ENCODE results near the gene SCN5A. TPM values are rescaled to one million over a fixed set of nuclear protein-coding genes. Genes with fewer than 3 reads are reported as not detected.
A peak's percentile ranks its signal among the peaks of the same experiment; 100 is the strongest.

Gene SCN5A
- total and polyA plus RNA-seq, 5 donors from 2014 or later = not detected

DNA sequence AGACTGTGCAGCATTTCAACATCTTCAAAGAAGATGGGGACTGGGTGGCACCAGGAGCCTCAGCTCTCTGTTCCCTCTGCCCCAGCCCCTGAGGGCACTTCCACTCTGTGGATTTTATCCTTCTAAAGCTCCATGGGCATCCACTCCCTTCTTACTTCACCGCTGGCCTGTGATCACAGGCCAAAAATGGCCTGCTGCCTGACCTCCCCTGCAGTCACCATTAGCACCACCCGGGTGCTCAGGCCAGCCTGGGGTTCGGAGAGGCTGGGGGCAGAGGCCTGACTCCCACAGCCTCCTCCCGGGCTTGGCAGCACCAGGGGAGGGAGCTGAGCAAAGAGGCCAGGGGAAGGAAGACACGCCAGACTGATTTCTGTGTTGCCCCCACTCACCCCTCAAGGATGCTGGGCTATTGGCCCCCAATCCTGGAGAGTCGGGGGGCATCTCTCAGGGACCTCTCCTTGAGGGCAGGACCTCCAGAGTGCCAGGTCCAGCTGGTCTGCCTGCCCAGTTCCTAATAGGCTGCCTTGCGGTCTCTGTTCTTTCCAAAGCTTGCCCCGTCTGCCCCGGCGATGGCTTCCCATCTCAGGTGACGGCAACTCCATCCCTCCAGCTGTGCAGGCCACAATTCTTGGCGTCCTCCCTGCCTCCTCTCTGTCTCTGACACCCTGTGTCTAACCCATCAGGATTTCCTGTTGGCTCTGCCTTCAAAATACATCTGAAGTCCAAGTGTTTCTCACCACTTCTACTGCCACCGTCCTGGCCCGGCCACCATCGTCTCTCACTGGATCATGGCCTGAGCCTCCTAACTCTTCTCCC is 86.2 kb downstream of the SCN5A start:
- Mint-ChIP-seq H3K27ac (no peak overlapping the region), H3K27me3 (peaks cover 4% of the 10 kb centered on the region), H3K4me3 (no peak overlapping the region), H3K9me3 (peaks cover 0 to 1% (median 0%) of the 10 kb centered on the region in 7 donors), H3K36me3 (no peaks in the 10 kb centered on the region), H3K4me1 (no peaks in the 10 kb centered on the region)
- Histone ChIP-seq H3K4me1 (ENCODE audit: control insufficient read depth, insufficient read depth, low read length, poor library complexity, severe bottlenecking) (no peaks in the 10 kb centered on the region), H3K9me3 (ENCODE audit: control insufficient read depth in 2 of 2, low read length in 2 of 2) (no peaks in the 10 kb centered on the region), H3K27me3 (ENCODE audit: control insufficient read depth, insufficient read depth, low read length) (no peaks in the 10 kb centered on the region), H3K36me3 (ENCODE audit: control insufficient read depth, insufficient read depth, low read length) (no peaks in the 10 kb centered on the region), H3K27ac (ENCODE audit: insufficient read depth, low read length, poor library complexity, severe bottlenecking) (no peak overlapping the region), H3K4me3 (ENCODE audit: low read depth, low read length) (no peak overlapping the region)
- DNase-seq (no peak), ATAC-seq (ENCODE audit: low read depth in 2 of 2) (no peak)

DNA sequence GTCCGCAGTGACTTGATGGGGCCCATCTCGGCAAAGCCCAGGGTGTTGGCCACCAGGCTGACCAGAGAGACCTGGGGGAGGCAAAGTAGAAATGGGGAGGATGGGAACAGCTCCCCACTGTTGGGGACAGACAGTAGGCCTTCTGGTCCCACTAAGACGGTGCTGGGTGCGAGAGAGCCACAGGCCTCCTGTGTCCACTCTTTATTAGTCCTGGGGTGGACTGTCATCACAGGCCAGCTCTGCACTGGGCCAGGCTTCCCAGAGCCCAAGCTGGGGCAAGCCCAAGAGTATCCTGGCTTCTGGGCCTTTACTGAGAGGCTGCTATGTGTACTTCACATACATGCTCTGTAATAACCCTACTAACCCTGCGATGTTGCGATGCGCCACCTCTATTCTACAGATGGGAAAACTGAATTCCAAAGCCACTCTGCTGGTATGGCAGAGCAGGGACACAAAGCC is 87.0 kb downstream of the SCN5A start:
- H3K27me3 ChIP-seq (ENCODE audit: control insufficient read depth, insufficient read depth, low read length) = peaks cover under 1% of the 10 kb centered on the region
- H3K9me3 ChIP-seq (ENCODE audit: control insufficient read depth in 2 of 2, low read length in 2 of 2) = no peaks in the 10 kb centered on the region
- H3K27ac Mint-ChIP-seq = no peak overlapping the region
- H3K27ac ChIP-seq (ENCODE audit: insufficient read depth, low read length, poor library complexity, severe bottlenecking) = no peak overlapping the region
- no peaks in the 10 kb centered on the region for H3K36me3 ChIP-seq (ENCODE audit: control insufficient read depth, insufficient read depth, low read length)
- H3K4me3 ChIP-seq (ENCODE audit: low read depth, low read length) = no peak overlapping the region
- H3K36me3 Mint-ChIP-seq = no peaks in the 10 kb centered on the region
- no peaks in the 10 kb centered on the region for H3K4me1 ChIP-seq (ENCODE audit: control insufficient read depth, insufficient read depth, low read length, poor library complexity, severe bottlenecking)
- peaks cover 4% of the 10 kb centered on the region for H3K27me3 Mint-ChIP-seq
- DNase-seq (no peak), ATAC-seq (ENCODE audit: low read depth in 2 of 2) (no peak)
- H3K4me3 Mint-ChIP-seq = no peak overlapping the region
- H3K9me3 Mint-ChIP-seq = peaks cover 0 to 1% (median 0%) of the 10 kb centered on the region in 7 donors
- H3K4me1 Mint-ChIP-seq = no peaks in the 10 kb centered on the region

DNA sequence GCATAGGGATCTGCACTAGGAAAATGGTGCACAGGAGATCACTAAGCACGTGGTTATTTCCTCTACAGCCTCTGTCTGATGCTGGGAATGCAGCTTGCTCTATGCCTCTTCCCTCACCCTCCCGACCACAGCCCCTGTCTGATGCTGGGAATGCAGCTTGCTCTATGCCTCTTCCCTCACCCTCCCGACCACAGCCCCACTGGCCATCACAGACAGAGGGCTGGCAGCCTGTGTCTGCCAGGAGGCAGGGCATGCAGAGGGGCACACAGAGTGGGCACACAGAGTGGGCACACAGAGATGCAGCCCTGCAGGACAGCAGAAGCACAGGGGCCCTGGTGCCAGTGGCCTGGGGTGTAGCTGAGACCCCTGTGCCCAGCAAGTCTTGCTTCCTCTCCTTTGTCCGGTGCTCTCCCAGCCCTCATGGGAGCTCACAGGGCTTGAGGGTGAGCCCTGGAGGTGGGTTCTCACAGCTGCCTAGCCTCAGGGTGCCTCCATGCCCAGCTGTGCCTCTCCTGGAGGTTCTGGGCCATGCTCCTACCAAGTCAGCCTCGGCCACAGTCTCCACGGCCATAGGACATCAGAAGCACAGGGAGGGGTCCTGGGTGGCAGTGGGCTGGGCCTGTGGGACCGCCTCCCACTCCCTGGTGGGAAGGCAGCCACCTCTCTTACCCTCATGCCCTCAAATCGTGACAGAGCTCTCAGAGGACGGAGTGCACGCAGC is 87.6 kb downstream of the SCN5A start:
- H3K9me3 ChIP-seq (ENCODE audit: control insufficient read depth in 2 of 2, low read length in 2 of 2) = no peaks in the 10 kb centered on the region
- peaks cover 5% of the 10 kb centered on the region for H3K27me3 Mint-ChIP-seq
- no peaks in the 10 kb centered on the region for H3K36me3 Mint-ChIP-seq
- DNase-seq (no peak), ATAC-seq (ENCODE audit: low read depth in 2 of 2) (no peak)
- H3K27me3 ChIP-seq (ENCODE audit: control insufficient read depth, insufficient read depth, low read length) = peaks cover 3% of the 10 kb centered on the region
- no peaks in the 10 kb centered on the region for H3K4me1 Mint-ChIP-seq
- no peak overlapping the region for H3K4me3 Mint-ChIP-seq
- H3K4me3 ChIP-seq (ENCODE audit: low read depth, low read length) = no peak overlapping the region
- no peaks in the 10 kb centered on the region for H3K4me1 ChIP-seq (ENCODE audit: control insufficient read depth, insufficient read depth, low read length, poor library complexity, severe bottlenecking)
- no peak overlapping the region for H3K27ac Mint-ChIP-seq
- H3K9me3 Mint-ChIP-seq = peaks cover 0 to 1% (median 0%) of the 10 kb centered on the region in 7 donors
- no peaks in the 10 kb centered on the region for H3K36me3 ChIP-seq (ENCODE audit: control insufficient read depth, insufficient read depth, low read length)
- H3K27ac ChIP-seq (ENCODE audit: insufficient read depth, low read length, poor library complexity, severe bottlenecking) = no peak overlapping the region

DNA sequence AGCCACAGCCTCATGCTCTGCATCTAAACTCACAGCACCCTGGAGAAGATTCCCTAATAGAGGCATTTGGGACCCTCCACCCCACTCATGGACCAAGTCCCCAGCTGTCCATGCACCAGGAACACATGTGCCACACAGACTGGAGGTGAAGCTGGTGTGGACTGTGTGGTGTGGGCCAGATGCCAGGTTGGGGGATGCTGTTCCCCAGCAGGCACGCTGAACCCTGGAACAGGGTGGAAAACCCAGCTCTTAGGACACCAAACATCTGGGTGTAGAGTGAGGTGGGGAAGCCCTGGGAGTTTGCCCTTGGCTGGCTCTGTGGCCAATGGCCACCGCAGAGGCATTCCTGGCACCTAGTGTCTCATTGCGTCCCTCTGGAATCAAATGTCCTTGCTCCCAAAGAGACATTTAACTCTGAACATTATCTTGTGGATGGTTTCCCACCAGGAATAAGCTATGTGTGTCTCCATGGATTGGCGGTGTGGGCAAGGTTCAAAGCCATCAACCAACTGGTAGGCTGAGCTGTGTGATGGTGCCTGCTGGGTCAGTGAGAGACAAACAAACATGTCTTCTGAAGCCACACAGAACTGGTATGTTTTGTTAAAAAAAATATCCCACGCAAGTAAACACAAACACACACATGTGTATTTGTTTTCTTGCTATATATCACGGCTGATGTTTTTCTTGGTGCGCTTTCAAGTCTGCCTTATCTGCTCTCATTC is 88.3 kb downstream of the SCN5A start:
- no peaks in the 10 kb centered on the region for H3K4me1 Mint-ChIP-seq
- peaks cover 10% of the 10 kb centered on the region for H3K27me3 Mint-ChIP-seq
- H3K9me3 Mint-ChIP-seq = peaks cover 0 to 1% (median 0%) of the 10 kb centered on the region in 7 donors
- Histone ChIP-seq H3K4me1 (ENCODE audit: control insufficient read depth, insufficient read depth, low read length, poor library complexity, severe bottlenecking) (no peaks in the 10 kb centered on the region), H3K4me3 (ENCODE audit: low read depth, low read length) (no peak overlapping the region), H3K27me3 (ENCODE audit: control insufficient read depth, insufficient read depth, low read length) (peaks cover 3% of the 10 kb centered on the region), H3K27ac (ENCODE audit: insufficient read depth, low read length, poor library complexity, severe bottlenecking) (no peak overlapping the region), H3K9me3 (ENCODE audit: control insufficient read depth in 2 of 2, low read length in 2 of 2) (no peaks in the 10 kb centered on the region), H3K36me3 (ENCODE audit: control insufficient read depth, insufficient read depth, low read length) (no peaks in the 10 kb centered on the region)
- no peak overlapping the region for H3K4me3 Mint-ChIP-seq
- DNase-seq (no peak), ATAC-seq (ENCODE audit: low read depth in 2 of 2) (no peak)
- no peaks in the 10 kb centered on the region for H3K36me3 Mint-ChIP-seq
- no peak overlapping the region for H3K27ac Mint-ChIP-seq

DNA sequence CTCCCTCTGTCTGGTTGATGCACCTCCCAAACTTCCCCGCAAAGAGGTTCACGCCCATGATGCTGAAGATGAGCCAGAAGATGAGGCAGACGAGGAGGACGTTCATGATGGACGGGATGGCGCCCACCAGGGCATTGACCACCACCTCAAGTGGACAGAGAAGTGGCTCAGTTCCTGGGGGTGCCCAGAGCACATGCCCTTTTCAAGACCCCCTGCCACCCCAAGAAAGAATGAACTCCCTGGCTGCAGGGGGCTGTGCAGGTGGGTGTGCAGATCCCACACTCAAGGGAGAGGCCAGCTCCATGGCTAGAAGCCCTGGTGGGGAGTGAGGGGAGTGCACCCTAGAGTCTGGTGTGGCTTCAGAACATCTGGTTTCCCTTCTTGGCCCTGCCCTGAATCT is 89.2 kb downstream of the SCN5A start:
- H3K36me3 ChIP-seq (ENCODE audit: control insufficient read depth, insufficient read depth, low read length) = no peaks in the 10 kb centered on the region

DNA sequence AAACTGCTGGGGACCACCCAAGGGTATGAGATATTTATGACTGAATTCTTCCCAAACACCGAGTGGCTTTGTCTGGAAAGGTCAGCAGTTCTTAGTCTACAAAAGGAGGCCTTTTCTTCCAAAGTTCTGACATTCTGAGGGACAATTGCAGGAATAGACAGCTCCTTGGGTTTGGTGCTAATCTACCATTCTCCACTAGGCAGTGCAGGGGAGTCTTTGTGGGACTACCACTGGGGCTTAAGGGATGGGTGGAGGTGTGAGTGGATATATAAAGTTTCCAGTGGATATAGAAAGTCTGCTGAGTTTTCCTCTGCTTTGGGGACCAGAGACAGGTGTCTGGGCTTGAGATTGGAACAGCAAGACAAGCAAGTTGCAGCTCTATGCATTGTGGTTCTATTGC is 90.6 kb downstream of the SCN5A start:
- Histone ChIP-seq H3K27me3 (ENCODE audit: control insufficient read depth, insufficient read depth, low read length) (peaks cover 3% of the 10 kb centered on the region), H3K4me3 (ENCODE audit: low read depth, low read length) (no peak overlapping the region), H3K36me3 (ENCODE audit: control insufficient read depth, insufficient read depth, low read length) (no peaks in the 10 kb centered on the region), H3K27ac (ENCODE audit: insufficient read depth, low read length, poor library complexity, severe bottlenecking) (no peak overlapping the region), H3K4me1 (ENCODE audit: control insufficient read depth, insufficient read depth, low read length, poor library complexity, severe bottlenecking) (no peaks in the 10 kb centered on the region), H3K9me3 (ENCODE audit: control insufficient read depth in 2 of 2, low read length in 2 of 2) (no peaks in the 10 kb centered on the region)
- ATAC-seq (ENCODE audit: low read depth in 2 of 2) = no peak
- Mint-ChIP-seq H3K4me1 (no peaks in the 10 kb centered on the region), H3K27me3 (peaks cover 10% of the 10 kb centered on the region), H3K4me3 (no peak overlapping the region), H3K27ac (no peak overlapping the region), H3K36me3 (no peaks in the 10 kb centered on the region), H3K9me3 (peaks cover 0 to 1% (median 0%) of the 10 kb centered on the region in 7 donors)
- DNase-seq = no peak

More for the DNA sequence above, 89.2 kb downstream of the SCN5A start:
- H3K27ac ChIP-seq (ENCODE audit: insufficient read depth, low read length, poor library complexity, severe bottlenecking) = no peak overlapping the region
- H3K4me1 ChIP-seq (ENCODE audit: control insufficient read depth, insufficient read depth, low read length, poor library complexity, severe bottlenecking) = no peaks in the 10 kb centered on the region
- ATAC-seq (ENCODE audit: low read depth in 2 of 2) (no peak), DNase-seq (no peak)
- no peak overlapping the region for H3K4me3 Mint-ChIP-seq
- no peaks in the 10 kb centered on the region for H3K36me3 Mint-ChIP-seq
- no peaks in the 10 kb centered on the region for H3K4me1 Mint-ChIP-seq
- H3K9me3 ChIP-seq (ENCODE audit: control insufficient read depth in 2 of 2, low read length in 2 of 2) = no peaks in the 10 kb centered on the region
- peaks cover 3% of the 10 kb centered on the region for H3K27me3 ChIP-seq (ENCODE audit: control insufficient read depth, insufficient read depth, low read length)
- peaks cover 10% of the 10 kb centered on the region for H3K27me3 Mint-ChIP-seq
- H3K4me3 ChIP-seq (ENCODE audit: low read depth, low read length) = no peak overlapping the region
- peaks cover 0 to 1% (median 0%) of the 10 kb centered on the region in 7 donors for H3K9me3 Mint-ChIP-seq
- H3K27ac Mint-ChIP-seq = no peak overlapping the region

DNA sequence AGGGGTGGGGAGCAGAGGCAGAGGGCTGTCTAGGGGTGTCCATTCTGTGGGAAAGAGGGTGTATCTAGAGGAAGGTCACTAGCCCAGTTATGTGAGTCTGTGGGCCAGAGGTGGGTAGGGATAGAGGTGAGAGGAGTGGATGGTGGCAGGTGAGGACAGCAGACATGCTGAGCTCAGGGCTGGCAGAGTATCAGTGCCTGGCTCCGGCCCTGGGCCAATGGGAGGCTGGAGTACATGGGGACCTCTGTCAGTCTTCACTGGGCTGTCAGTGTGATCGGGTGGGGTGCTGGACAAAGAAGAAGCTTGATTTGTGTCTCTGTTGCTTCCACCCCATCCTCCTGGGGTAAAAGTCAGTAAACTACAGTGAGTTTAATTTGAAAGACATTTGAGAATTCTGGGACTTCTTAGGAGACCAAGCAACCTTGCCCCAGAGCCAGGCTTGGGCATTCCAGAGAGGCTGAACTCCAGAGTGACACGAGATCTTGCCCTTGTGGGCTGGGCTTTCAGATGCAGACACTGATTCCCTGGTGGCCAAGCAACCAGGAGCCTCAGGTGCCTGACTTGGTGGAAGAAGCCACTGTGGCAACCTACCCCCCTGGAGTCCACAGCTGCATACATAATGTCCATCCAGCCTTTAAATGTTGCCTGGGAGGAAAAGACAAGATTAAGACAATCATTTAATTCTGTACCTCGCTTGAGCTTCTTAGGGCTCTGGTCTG is 92.7 kb downstream of the SCN5A start:
- Mint-ChIP-seq H3K4me1 (no peaks in the 10 kb centered on the region), H3K27me3 (peaks cover 10% of the 10 kb centered on the region), H3K36me3 (no peaks in the 10 kb centered on the region), H3K27ac (peak overlapping the region in 1 of 3 donors; percentile 59), H3K4me3 (no peak overlapping the region), H3K9me3 (peaks cover 0 to 2% (median 0%) of the 10 kb centered on the region in 7 donors)
- no peak for ATAC-seq (ENCODE audit: low read depth in 2 of 2)
- Histone ChIP-seq H3K4me1 (ENCODE audit: control insufficient read depth, insufficient read depth, low read length, poor library complexity, severe bottlenecking) (no peaks in the 10 kb centered on the region), H3K27me3 (ENCODE audit: control insufficient read depth, insufficient read depth, low read length) (peaks cover 3% of the 10 kb centered on the region), H3K36me3 (ENCODE audit: control insufficient read depth, insufficient read depth, low read length) (no peaks in the 10 kb centered on the region), H3K4me3 (ENCODE audit: low read depth, low read length) (no peak overlapping the region), H3K27ac (ENCODE audit: insufficient read depth, low read length, poor library complexity, severe bottlenecking) (no peak overlapping the region), H3K9me3 (ENCODE audit: control insufficient read depth in 2 of 2, low read length in 2 of 2) (no peaks in the 10 kb centered on the region)
- DNase-seq = no peak
